Activated CD4-positive, alpha-beta T cell treated with anti-CD3 and anti-CD28 coated beads for 24 hours (primary cell): ENCODE data around the gene FBXO48.
"Not testable (repeated sequence)": the region's sequence is repeated elsewhere in the genome, so short reads cannot be mapped to it uniquely, and the experiment has no call there.

Source experiments
- DNase-seq, 2 donors: peaks; one replicate each; pipeline ENCODE4 v3.0.0-alpha.2; 2020; ENCODE audit warnings: low read depth in 2 of 2

The FBXO48 gene

GRCh38 chr2:68471385-68471784 lies 4.3 kb upstream of the FBXO48 start:
- no peak for DNase-seq

- DNase-seq = no peak
Observed at GRCh38 chr2:68469935-68470334, 2.8 kb upstream of the FBXO48 start.

GRCh38 chr2:68468801-68469200 lies 1.7 kb upstream of the FBXO48 start:
- DNase-seq = no peak

DNA sequence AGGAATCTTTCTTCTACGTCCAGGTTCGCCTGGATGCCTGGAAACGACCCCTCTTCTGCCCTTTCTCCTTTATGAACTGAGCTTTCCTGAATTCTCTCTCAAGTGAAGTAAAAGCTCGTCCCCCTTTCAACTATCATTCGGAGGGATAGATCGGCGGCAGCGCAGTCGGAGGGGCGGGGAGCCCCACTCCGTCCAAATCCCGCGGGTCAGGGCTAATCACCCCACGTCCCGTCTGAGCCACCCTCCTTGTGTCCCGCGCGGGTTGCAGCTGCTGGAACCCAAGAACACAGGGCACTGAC lies 367 bp downstream of the FBXO48 start:
- no peak for DNase-seq

- DNase-seq = peak; percentile 39 to 48
Observed at GRCh38 chr2:68466361-68466777, 725 bp downstream of the FBXO48 start.

DNA sequence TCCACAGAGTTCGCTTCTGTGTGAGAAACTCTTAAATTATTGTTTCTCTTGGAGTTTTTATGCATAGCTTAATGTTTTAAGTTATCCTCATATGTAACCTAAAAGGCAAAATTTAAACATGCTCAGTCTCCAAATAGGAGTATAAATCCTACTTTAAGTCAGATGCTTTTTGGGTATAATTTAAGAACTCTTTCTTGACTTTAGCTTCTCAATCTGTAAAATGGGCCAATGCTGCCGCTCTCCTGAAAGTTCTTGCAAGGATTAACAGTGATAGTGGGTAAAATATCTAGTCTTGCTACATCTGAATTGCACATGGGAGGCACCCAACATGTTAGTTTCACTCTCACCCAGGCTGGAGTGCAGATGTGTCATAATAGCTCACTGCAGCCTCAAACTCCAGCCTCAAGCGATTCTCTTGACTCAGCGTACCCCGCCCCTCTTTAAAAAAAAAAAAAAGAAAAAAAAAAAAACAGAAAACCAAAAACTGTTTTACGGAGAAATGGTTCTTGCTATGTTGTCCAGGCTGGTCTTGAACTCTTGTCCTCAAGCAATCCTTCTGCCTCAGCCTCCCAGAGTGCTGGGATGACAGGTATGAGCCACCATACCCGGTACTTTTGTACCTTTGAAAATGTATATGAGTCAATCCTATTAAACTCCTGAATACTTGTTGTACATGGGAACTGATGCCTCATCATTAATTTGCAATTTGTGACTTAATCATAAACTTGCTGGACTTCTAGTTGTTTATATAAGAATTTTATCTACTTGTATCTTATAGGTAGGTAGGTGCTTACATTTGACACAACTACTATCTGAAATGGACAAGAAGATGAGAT lies 1.8 kb downstream of the FBXO48 start:
- DNase-seq = peak in 1 of 2 donors; percentile 19

- no peak for DNase-seq
Observed at GRCh38 chr2:68464651-68465050, 2.4 kb downstream of the FBXO48 start.

GRCh38 chr2:68463287-68463877 lies 3.7 kb downstream of the FBXO48 start:
- no peak for DNase-seq

GRCh38 chr2:68458981-68459380 lies 8.1 kb downstream of the FBXO48 start:
- DNase-seq = no peak

DNA sequence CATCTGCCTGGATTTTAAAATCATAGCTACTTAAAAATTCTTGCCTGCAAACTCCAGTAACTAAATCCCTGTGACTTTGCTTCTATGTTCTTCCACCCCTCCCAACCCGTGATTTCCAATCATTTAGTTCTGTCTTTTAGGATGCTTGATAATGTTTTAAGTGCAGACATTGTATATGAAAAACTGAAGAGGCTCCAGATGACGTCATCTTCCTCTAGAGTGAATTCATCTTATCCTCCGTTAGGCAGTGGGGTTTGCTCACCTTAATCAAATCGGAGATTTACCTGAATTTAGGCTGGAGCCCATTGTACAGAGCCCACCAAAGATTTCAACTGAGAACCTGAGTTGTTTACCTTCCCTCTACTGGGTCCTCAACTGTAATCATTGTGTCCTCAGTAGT lies 10.9 kb downstream of the FBXO48 start:
- DNase-seq = no peak

DNA sequence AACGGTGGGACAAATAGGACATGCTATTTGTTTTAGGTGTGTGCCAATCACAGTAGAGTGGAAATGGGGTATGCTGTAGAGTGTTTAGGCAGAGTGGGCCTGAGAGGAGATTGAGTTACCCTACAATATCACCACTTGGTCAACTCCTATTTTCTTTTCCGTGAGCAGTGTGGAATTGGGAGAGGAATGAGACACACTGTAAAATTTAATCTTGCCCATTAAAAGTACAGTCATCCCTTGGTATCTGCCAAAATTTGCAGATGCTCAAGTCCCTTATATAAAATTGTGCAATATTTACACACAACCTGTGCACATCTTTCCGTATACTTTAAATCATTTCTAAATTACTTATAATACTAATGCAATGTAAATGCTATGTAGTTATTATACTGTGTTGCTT lies 12.4 kb downstream of the FBXO48 start:
- no peak for DNase-seq

GRCh38 chr2:68453761-68454360 lies 13.2 kb downstream of the FBXO48 start:
- no peak for DNase-seq

DNA sequence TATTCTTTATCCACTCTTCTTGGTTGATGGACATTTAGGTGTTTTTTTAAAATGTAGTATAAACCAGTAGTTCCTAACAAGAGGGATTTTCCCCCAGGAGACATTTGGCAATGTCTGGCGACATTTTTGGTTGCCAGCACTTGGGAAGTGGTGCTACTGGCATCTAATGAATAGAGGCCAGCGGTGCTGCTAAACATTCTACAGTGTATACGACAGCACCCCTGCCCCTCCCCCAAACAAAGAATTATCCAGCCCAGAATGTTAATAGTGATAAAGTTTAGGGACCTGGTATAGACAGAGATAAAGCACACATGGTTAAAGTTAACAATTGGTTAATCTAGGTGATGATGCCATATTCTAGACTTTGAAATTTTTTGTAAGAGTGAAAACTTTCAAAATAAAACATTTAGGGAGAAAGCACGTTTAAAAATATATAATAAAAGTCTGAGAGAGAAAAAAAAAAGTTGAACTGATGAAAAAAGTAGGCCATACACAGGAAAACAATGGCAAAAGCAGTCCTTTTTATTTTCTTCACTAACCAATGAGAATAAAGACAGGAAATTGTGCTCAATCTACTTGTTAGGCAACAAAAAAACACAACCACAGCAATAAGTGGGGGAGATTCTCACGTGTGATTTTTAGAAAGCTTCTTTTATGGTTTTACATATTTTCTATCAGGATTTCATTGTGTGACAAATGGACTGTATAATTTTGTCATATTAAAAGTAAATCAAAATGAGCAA lies 14.8 kb downstream of the FBXO48 start:
- DNase-seq = no peak

DNA sequence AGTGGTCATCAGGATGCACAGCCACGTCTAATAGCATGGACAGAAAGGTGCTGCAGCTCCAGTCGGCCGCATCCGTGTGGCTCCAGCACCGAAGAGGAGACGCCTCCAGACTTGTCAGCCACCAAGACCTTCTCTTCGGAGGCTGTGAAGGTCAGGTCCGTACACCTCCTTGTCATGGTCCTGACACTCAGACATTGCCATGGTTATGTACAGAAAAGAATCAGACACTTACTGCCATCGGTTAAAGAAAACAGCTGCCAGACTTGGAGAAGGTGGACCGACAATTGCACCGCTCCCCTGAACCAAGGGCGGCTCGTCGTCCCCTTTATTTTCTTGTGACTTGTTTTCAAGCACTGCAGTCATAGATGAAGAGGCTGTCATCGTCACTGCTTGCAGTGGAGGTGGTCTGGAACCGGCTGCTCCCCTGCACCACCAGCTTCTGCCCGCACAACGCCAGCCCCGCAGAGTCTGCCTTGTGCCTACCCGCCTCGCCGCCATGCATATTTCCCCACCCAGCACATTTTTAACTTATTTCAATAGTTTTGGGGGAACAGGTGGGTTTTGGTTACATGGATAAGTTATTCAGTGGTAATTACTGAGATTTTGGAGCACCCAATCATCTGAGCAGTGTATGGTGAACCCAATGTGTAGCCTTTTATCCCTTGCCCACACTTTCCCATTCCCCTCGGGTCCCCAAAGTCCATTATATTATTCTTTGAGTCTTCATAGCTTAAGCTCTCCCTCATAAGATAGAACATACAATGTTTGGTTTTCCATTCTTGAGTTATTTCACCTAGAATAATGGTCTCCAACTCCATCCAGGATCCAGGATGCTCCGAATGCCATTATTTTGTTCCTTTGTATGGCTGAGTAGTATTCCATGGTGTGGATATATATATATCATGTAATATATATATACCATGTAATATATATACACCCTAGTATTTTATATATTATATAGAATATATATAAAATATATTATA lies 18.1 kb downstream of the FBXO48 start:
- DNase-seq = no peak

GRCh38 chr2:68447118-68447517 lies 20.0 kb downstream of the FBXO48 start:
- DNase-seq = no peak

DNA sequence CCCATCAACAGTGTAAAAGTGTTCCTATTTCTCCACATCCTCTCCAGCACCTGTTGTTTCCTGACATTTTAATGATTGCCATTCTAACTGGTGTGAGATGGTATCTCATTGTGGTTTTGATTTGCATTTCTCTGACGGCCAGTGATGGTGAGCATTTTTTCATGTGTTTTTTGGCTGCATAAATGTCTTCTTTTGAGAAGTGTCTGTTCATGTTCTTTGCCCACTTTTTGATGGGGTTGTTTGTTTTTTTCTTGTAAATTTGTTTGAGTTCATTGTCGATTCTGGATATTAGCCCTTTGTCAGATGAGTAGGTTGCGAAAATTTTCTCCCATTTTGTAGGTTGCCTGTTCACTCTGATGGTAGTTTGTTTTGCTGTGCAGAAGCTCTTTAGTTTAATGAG lies 20.7 kb downstream of the FBXO48 start:
- DNase-seq = not testable (repeated sequence)

- no peak for DNase-seq
Observed at GRCh38 chr2:68441994-68442322, 25.1 kb downstream of the FBXO48 start.

DNA sequence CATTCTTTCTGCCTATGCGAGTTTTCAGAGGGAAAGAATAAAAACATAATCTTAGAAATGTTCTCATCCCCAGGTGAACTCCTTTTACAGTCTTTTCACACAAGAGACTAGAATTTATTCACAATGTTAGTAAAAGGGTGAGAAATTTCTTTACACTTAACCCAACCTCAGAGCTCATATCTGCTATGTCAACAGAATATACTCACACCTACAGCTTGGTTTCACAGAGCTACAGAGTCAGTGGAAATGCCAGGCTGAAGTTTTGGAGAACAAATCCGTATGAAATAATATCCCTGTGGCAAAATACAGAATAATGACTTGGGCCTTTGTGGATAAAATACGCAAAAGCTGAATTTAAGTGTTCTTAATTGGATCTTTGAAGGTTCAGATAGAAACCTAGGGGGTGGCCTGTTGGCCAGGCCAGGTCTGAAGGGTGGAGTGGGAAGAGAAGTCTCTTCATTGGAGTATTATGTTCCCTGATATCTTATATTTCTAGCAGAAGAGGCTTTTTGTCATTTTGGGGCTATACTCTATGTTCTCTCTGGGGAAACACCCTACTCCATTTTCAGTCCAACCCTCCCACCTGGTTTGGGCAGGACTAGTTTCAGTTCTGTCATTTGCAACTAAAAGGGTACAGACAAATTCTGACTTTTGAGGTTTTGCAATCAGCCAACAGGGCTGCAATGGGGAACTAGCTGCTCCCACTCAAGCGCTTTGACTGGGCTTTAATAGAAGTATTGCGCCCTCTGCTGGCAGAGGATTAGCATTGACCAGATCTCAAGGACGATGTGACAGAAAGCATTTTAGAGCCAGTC lies 25.7 kb downstream of the FBXO48 start:
- DNase-seq = peak; percentile 71 to 79

GRCh38 chr2:68438455-68439303 lies 28.4 kb downstream of the FBXO48 start:
- DNase-seq = no peak

DNA sequence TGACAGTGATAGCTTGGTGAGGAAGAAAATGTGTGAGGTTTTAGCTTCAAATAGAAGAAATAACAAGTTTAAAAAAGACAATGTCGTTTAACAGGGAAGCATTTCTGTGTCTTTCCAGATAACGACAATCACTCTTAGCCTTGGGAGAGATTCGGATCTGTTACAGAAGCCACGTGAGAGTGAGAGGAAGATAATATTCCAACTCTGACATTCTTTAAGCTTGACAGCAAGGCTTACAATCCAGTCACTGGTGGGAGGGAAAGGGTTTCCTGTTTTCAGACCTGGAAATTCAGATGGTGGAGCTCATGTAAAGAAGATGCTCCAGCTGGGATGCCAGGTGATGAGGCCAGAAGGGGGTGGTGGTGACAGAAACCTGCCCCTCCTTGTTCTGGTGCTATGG lies 30.8 kb downstream of the FBXO48 start:
- no peak for DNase-seq
